Mucosa of rectum (tissue), 2 donors: ENCODE measurements around the gene RBM47.

Source experiments
- H3K27ac ChIP-seq, 2 donors: one replicate each; pipeline ENCODE4 v1.7.0; 2013; ENCODE audit warnings: inconsistent platforms in 2 of 2, low read depth in 2 of 2, low read length in 2 of 2
- H3K27me3 ChIP-seq, 2 donors: one replicate each; pipeline ENCODE4 v1.7.0; 2013; ENCODE audit warnings: low read length in 2 of 2; ENCODE audit not compliant: control insufficient read depth in 2 of 2, insufficient read depth in 2 of 2
- H3K36me3 ChIP-seq, 2 donors: one replicate each; pipeline ENCODE4 v1.7.0; 2013; ENCODE audit warnings: low read length in 2 of 2; ENCODE audit not compliant: control insufficient read depth in 2 of 2, insufficient read depth in 2 of 2
- H3K4me1 ChIP-seq, 2 donors: one replicate each; pipeline ENCODE4 v1.7.0; 2013; ENCODE audit warnings: low read length in 2 of 2, mild to moderate bottlenecking in 1 of 2; ENCODE audit not compliant: control insufficient read depth in 2 of 2, insufficient read depth in 2 of 2
- H3K4me3 ChIP-seq, 2 donors: one replicate each; pipeline ENCODE4 v1.7.0; 2013; ENCODE audit warnings: low read length in 2 of 2
- H3K9ac ChIP-seq, 2 donors: one replicate each; pipeline ENCODE4 v1.7.0; 2013; ENCODE audit warnings: low read length in 2 of 2, low read depth in 1 of 2, mild to moderate bottlenecking in 1 of 2
- H3K9me3 ChIP-seq, 2 donors: one replicate each; pipeline ENCODE4 v1.7.0; 2013; ENCODE audit warnings: low read length in 2 of 2; ENCODE audit not compliant: control insufficient read depth in 2 of 2
- donor health status: healthy.
- donor health status: Normal muscosa, but diverticular disease.

RBM47 gene

DNA sequence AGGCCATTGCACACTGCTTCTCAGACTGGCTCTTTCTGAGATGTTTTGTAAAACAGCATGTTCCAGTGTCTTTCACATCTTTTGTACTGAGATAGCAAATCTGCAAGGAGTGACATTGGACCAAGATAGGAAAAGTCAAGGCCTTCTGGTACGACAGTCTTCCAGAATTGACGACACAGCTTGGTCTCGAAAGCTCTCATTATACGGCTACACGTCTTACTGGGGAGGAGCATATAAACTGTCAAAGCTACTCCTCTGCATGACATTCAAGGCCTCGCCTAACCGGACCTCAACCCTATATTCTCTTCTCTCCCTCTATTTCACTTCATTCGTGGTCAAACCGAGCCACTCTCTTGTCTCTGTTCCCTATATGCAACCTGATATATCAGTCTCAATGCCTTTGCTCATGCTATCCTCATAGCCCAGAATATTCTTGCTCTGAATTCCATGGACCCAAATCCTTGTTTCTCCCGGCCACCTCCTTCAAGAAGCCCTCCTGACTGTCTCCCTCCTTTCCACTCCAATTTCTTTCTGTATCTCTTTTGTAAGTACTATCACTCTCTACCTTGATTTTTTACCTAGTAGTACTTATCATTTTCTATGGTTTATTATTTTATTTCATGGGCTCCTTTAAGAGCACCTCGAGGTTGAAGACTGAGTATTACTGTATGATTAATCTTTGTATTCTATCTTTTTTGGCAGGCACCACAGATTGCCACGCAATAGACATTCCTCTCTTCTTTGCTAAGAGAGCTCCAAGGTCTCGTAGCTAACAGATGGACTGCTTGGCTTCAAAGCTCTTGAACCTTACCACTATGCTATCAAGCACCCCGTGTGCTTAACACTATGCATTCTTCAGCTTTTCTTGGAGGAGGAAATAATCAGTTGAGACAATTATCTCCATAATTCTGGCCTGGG is 35.1 kb downstream of the RBM47 start:
- Histone ChIP-seq H3K4me1 (no peaks in the 10 kb centered on the region), H3K4me3 (no peak overlapping the region), H3K9ac (no peak overlapping the region), H3K9me3 (no peaks in the 10 kb centered on the region), H3K36me3 (peaks cover 0 to 7% of the 10 kb centered on the region in 2 donors), H3K27me3 (no peaks in the 10 kb centered on the region), H3K27ac (no peak overlapping the region)

DNA sequence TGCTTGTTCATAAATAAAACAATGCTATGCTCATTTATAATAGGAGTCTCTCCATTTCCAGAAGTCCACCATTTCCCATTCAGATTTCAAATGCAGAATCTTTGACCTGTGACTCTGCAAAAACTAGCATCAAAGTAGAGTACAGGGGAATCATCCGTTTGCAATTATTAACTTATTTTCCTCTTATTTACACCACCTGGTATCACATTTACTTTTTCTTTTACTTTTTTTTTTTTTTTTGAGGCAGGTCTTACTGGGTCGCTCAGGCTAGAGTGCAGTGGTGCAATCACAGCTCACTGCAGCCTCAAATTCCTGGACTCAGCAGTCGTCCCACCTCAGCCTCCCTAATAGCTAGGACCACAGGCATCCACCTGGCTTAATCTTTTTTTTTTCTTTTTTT is 37.6 kb downstream of the RBM47 start:
- Histone ChIP-seq H3K27me3 (no peaks in the 10 kb centered on the region), H3K9me3 (no peaks in the 10 kb centered on the region), H3K4me3 (no peak overlapping the region), H3K9ac (no peak overlapping the region), H3K4me1 (peaks cover 0 to 5% of the 10 kb centered on the region in 2 donors), H3K27ac (no peak overlapping the region), H3K36me3 (peaks cover 0 to 7% of the 10 kb centered on the region in 2 donors)

DNA sequence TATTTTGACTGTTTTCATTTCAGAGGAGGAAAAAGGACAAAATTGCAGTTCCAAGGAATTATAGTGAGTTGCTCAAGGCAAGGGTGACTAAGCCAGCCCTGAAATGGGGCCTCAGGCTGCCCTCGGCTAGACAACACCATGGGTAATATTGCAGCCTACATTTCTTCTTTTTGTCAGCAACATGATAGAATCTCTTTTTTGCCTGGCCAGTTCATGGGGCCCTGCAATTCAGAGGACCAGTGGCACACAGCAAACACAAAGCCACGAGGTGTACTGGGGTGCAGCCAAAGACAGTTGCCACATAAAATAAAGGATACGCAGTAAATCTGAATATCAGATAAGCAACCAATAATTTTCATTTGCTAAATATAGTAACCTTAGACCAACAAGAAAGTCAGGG is 41.8 kb downstream of the RBM47 start:
- Histone ChIP-seq H3K4me3 (no peak overlapping the region), H3K36me3 (peaks cover 0 to 2% of the 10 kb centered on the region in 2 donors), H3K9ac (no peak overlapping the region), H3K9me3 (no peaks in the 10 kb centered on the region), H3K27me3 (no peaks in the 10 kb centered on the region), H3K4me1 (peaks cover 0 to 5% of the 10 kb centered on the region in 2 donors), H3K27ac (no peak overlapping the region)

DNA sequence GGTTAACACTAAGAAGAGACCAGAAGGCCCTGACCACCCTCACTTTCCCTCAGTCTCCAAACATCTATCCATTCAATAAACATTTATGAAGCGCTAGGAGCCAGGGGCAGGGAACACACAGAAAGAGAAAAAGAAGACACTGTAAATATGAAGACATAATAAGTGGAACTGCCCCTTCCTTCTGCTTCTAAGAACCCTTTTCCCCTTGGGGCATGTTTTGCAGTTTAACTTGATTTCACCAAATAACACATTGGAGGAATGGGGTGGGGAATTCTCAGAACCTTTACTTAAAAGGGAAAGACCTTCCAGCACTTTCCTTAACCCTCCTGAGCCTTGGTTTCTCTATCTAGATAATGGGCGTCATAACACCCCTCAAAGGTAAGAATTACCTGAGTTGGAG is 42.3 kb downstream of the RBM47 start:
- Histone ChIP-seq H3K27me3 (no peaks in the 10 kb centered on the region), H3K36me3 (peaks cover 0 to 2% of the 10 kb centered on the region in 2 donors), H3K4me1 (peaks cover 0 to 5% of the 10 kb centered on the region in 2 donors), H3K4me3 (no peak overlapping the region), H3K9me3 (no peaks in the 10 kb centered on the region), H3K27ac (no peak overlapping the region), H3K9ac (no peak overlapping the region)

DNA sequence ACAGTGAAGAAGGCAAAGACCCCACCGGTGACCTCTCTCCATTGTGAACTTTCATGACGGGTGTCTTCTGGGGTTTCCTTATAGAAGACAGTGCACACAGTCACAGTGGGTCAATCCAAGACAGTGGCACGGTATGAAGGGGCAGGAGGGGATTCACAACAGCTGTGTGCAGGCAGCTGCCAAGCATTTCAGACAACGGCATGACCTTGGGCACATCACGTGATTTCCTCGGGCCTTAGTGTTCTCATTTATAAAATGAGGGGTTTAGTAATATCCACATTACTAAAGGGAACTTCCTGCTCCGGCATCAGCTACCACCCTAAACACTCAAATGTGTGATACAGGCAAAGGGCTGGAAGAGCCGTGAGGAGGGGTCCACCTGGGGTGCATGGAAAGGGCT is 42.9 kb downstream of the RBM47 start:
- H3K27ac ChIP-seq = no peak overlapping the region
- H3K4me1 ChIP-seq = peaks cover 0 to 5% of the 10 kb centered on the region in 2 donors
- no peak overlapping the region for H3K9ac ChIP-seq
- no peaks in the 10 kb centered on the region for H3K36me3 ChIP-seq
- no peak overlapping the region for H3K4me3 ChIP-seq
- no peaks in the 10 kb centered on the region for H3K9me3 ChIP-seq
- no peaks in the 10 kb centered on the region for H3K27me3 ChIP-seq

DNA sequence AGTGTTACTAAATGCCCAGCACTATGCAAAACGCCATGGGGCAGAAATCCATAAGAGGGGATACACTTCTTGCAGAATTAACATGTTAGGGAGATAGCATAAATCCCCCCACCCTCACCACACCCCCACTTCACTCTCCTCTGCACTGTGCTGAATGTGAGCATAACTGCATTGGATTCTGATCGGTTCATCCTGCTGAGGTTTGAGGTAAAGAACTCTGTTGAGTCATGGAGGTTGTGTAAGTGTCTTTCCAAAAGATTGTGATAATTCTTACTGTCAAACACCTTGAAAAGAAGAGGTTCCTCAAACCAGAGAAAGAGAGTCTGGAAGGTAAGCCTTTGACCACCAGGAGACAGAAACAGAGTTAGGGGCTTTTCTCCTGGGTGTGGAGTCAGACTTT is 43.6 kb downstream of the RBM47 start:
- Histone ChIP-seq H3K27me3 (no peaks in the 10 kb centered on the region), H3K4me1 (peaks cover 0 to 5% of the 10 kb centered on the region in 2 donors), H3K27ac (no peak overlapping the region), H3K9ac (no peak overlapping the region), H3K36me3 (no peaks in the 10 kb centered on the region), H3K9me3 (no peaks in the 10 kb centered on the region), H3K4me3 (no peak overlapping the region)

DNA sequence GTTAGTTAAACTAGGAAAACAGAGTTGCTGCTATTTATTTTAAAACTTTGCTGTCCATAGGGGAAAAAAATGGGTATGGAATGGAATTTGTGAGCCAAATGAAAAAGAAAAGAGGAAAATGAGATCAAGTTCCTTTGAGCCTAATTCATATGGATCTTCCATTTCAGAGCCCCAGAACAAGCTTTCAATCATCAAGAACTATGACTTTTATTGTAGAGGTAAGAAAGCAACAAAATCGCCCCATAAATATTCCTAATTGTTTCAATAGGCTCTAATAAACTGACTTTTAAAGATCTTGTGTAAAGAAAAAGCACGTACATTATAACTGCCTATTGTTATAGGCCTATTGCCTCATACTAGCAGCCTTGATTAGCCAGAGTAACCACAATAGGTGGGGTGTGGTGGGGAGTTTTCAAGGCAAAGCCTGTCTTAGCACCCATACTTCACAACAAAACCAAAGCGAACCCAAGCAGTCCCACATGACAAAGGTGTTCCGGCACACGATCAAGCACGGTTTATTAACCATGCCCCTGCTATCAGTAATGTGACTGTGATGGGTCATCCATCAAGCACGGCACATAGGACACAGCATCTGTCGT is 44.4 kb downstream of the RBM47 start:
- no peak overlapping the region for H3K9ac ChIP-seq
- H3K4me3 ChIP-seq = no peak overlapping the region
- H3K9me3 ChIP-seq = no peaks in the 10 kb centered on the region
- H3K27me3 ChIP-seq = no peaks in the 10 kb centered on the region
- H3K36me3 ChIP-seq = no peaks in the 10 kb centered on the region
- no peak overlapping the region for H3K27ac ChIP-seq
- peaks cover 0 to 5% of the 10 kb centered on the region in 2 donors for H3K4me1 ChIP-seq

DNA sequence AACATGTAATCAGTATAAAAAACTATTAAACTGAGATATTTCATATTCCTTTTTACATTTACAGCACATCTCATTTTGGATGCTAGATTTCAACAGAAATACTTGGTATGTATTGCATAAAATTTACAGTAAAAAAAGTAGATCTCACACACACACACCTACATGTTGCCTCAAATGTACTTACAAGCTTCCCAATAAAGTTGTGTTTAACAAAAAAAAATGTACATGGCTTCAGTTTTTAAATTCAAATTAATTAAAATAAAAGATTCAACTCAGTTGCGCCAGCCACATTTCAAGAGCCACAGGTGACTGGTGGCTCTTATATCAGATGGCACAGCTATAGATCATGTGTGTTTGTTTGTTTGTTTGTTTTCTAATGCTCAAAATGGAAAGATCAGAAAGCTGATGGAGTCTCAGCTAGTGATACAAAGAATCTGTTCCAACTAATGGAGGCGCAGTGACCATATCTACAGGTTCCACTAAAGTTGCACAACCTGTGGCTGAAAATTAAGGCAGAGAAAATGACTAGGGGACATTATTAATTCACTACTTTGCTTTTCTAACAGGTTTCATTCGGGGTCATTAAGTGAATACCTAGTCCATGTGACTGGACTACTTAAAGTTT is 45.0 kb downstream of the RBM47 start:
- Histone ChIP-seq H3K27ac (no peak overlapping the region), H3K4me1 (peaks cover 0 to 5% of the 10 kb centered on the region in 2 donors), H3K4me3 (no peak overlapping the region), H3K27me3 (no peaks in the 10 kb centered on the region), H3K9me3 (no peaks in the 10 kb centered on the region), H3K9ac (no peak overlapping the region), H3K36me3 (no peaks in the 10 kb centered on the region)

DNA sequence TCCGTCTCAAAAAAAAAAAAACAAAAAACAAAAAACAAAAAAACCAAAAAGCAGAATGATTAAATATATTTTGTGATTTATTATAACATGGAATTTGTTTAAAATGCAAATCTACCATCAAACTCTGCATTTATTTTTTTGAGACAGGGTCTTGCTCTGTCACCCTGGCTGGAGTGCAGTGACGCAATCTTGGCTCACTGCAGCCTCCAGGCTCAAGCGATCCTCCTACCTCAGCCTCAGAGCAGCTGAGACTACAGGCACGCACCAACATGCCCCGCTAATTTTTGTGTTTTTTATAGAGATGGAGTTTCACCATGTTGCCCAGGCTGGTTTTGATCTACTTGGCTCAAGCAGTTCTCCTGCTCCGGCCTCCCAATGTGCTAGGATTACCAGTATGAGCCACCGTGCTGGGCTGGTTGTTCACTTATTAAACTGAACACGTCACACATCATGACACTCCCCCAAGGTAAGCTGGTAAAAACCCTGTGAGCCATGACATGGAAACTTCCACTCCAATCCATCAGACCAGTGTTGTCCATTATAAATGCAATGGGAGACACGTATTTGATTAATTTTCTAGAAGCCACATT is 45.7 kb downstream of the RBM47 start:
- H3K27me3 ChIP-seq = no peaks in the 10 kb centered on the region
- no peak overlapping the region for H3K9ac ChIP-seq
- no peaks in the 10 kb centered on the region for H3K9me3 ChIP-seq
- H3K4me1 ChIP-seq = peaks cover 0 to 5% of the 10 kb centered on the region in 2 donors
- H3K36me3 ChIP-seq = no peaks in the 10 kb centered on the region
- no peak overlapping the region for H3K27ac ChIP-seq
- no peak overlapping the region for H3K4me3 ChIP-seq

DNA sequence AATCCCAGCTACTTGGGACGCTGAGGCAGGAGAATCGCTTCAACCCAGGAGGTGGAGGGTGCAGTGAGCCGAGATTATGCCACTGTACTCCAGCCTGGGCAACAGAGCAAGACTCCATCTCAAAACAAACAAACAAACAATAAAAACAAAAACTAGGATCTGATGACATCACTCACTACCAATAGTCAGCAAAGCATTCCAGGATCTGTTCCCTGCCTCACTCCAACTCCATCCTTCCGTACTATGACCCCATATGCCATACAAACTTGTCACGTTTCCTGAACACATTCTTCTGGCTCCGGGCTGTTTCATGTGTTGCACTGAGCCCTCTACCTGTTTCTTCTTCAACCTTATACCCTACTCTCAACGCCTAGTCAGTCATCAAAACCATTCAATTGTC is 47.3 kb downstream of the RBM47 start:
- Histone ChIP-seq H3K27ac (no peak overlapping the region), H3K9ac (no peak overlapping the region)

More for the DNA sequence above, 47.3 kb downstream of the RBM47 start:
- no peak overlapping the region for H3K4me3 ChIP-seq
- H3K9me3 ChIP-seq = no peaks in the 10 kb centered on the region
- no peaks in the 10 kb centered on the region for H3K27me3 ChIP-seq
- H3K36me3 ChIP-seq = no peaks in the 10 kb centered on the region
- H3K4me1 ChIP-seq = peaks cover 5 to 6% of the 10 kb centered on the region in 2 donors
